ENCODE results near the gene RAB1A.

The RAB1A gene

GRCh38 chr2:65156041-65156440, 26.1 kb upstream of the RAB1A start:
- DNase-seq (ENCODE audit: low read depth): no peak
- no peak overlapping the region for H3K4me3 ChIP-seq (ENCODE audit: low read length)
- TF ChIP-seq CTCF (conservative IDR thresholded peaks at IDR 0.05; ENCODE audit: low read depth, low read length): no peak

DNA sequence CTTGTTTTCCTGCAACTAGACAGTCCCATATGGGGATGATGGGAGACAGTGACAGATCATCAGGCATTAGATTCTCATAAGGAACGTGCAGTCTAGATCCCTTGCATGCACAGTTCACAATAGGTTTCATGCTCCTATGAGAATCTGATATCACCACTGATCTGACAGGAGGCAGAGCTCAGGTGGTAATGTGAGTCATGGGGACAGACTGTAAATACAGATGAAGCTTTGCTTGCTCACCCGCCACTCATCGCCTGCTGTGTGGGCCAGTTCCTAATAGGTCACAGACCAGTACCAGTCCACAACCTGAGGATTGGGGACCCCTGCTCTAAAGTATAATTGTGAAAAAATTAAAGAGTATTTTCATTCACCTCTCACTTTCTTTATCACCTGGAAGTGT, 23.6 kb upstream of the RAB1A start:
- DNase-seq (ENCODE audit: low read depth): no peak
- no peak overlapping the region for H3K4me3 ChIP-seq (ENCODE audit: low read length)
- no peak for TF ChIP-seq CTCF (conservative IDR thresholded peaks at IDR 0.05; ENCODE audit: low read depth, low read length)

- no peak for TF ChIP-seq CTCF (conservative IDR thresholded peaks at IDR 0.05; ENCODE audit: low read depth, low read length)
- H3K4me3 ChIP-seq (ENCODE audit: low read length): no peak overlapping the region
- DNase-seq (ENCODE audit: low read depth): no peak
These were observed 16.2 kb upstream of the RAB1A start for GRCh38 chr2:65146078-65146477.

DNA sequence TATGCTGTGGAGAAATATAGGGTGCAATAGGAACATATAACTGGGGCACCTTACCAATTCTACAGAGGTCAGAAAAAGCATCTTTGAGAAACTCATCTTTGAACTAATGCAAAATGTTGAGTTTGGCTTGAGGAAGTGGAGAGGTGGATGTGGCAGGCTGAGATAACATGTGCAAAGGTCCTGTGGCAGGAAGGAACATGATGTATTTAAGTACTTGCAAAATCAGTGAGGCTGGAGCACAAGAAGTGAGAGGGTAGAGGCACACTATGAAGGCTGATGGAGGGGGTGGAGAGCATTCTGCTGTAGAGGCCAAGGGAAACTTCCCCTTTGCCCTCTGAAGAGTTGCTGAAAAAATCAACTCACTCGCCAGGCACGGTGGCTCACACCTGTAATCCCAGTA, 14.7 kb upstream of the RAB1A start:
- H3K4me3 ChIP-seq (ENCODE audit: low read length): no peak overlapping the region
- no peak for TF ChIP-seq CTCF (conservative IDR thresholded peaks at IDR 0.05; ENCODE audit: low read depth, low read length)

DNA sequence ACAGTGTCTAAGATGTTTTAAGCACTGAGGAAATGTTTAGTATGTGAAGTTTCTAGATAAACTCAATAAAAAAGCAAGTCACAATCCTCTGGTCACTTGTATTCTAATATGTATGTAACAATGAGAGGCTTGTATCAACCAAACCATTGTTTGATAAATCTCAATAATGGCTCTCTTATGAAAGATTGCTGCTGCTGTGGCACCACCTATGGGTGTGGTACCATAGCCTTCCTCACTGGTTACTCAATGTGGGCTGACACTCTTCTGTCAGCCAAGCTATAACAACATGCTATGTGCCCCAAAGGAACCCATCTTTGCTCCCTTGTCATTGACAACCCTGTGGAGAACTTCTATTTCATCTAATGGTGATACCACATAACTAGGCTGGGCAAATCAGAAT, 12.6 kb upstream of the RAB1A start:
- no peak overlapping the region for H3K4me3 ChIP-seq (ENCODE audit: low read length)
- DNase-seq (ENCODE audit: low read depth): no peak
- TF ChIP-seq CTCF (conservative IDR thresholded peaks at IDR 0.05; ENCODE audit: low read depth, low read length): peak; percentile 41

More for the DNA sequence above, 14.7 kb upstream of the RAB1A start:
- DNase-seq (ENCODE audit: low read depth): no peak

GRCh38 chr2:65137197-65137775, 7.4 kb upstream of the RAB1A start:
- no peak for TF ChIP-seq CTCF (conservative IDR thresholded peaks at IDR 0.05; ENCODE audit: low read depth, low read length)
- no peak for DNase-seq (ENCODE audit: low read depth)
- H3K4me3 ChIP-seq (ENCODE audit: low read length): no peak overlapping the region

DNA sequence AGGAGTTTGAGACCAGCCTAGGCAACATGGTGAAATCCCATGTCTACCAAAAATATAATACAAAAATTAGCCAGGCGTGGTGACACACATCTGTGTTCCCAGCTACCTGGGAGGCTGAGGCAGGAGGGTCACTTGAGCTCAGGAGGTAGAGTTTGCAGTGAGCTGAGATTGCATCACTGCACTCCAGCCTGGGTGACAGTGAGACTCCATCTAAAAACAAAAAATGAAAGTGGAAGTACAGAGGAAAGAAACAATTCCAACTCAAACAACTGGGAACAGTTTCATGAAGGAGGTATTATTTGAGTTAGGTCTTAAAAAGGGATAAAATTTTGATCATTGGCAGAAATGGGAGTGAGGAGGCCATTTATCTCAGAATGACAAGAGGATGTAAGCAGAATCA, 6.3 kb upstream of the RAB1A start:
- TF ChIP-seq CTCF (conservative IDR thresholded peaks at IDR 0.05; ENCODE audit: low read depth, low read length): no peak
- H3K4me3 ChIP-seq (ENCODE audit: low read length): no peak overlapping the region
- DNase-seq (ENCODE audit: low read depth): no peak
